ENCODE measurements around the gene DLL4. TPM values are rescaled to one million over a fixed set of nuclear protein-coding genes. Genes with fewer than 3 reads are reported as not detected.
A peak's percentile ranks its signal among the peaks of the same experiment; 100 is the strongest.

The DLL4 gene
- total and polyA plus RNA-seq, 11 donors = 4.7 to 20.8 (median 11.1) TPM

DNA sequence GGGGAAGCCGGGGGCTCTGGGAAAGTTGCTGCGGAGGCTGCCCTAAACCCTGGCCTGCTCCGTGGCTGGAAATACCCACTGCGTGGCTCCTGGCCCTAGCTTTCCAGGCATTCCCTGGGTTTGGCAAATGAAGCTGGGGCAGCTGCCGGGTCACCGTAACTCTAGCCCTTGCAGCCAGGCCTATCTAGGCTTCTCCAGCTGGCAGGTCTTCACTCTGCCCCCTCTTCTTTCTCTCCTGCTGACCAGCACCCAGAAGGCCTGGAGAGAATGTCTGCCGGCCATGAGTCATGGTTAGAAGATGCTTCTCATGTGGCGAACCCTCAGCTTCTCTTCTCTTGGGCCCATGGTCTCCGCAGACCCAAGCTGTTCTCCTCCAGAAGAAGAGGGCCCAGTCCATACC, 5.6 kb upstream of the DLL4 start:
- DNase-seq (no peak), ATAC-seq (no peak)
- no peaks in the 10 kb centered on the region for H3K9me3 ChIP-seq
- peaks cover 3 to 37% (median 14%) of the 10 kb centered on the region in 9 donors for H3K27me3 ChIP-seq
- no peak overlapping the region for H3K27ac ChIP-seq
- peaks cover 3 to 45% (median 25%) of the 10 kb centered on the region in 12 donors for H3K4me1 ChIP-seq
- no peak overlapping the region for H3K4me3 ChIP-seq
- WGBS, 4 donors = 79 to 82% (median 80%) methylated on average over 8 to 9 of the region's 9 CpGs
- no peaks in the 10 kb centered on the region for H3K36me3 ChIP-seq
- TF ChIP-seq, protein P1, sequence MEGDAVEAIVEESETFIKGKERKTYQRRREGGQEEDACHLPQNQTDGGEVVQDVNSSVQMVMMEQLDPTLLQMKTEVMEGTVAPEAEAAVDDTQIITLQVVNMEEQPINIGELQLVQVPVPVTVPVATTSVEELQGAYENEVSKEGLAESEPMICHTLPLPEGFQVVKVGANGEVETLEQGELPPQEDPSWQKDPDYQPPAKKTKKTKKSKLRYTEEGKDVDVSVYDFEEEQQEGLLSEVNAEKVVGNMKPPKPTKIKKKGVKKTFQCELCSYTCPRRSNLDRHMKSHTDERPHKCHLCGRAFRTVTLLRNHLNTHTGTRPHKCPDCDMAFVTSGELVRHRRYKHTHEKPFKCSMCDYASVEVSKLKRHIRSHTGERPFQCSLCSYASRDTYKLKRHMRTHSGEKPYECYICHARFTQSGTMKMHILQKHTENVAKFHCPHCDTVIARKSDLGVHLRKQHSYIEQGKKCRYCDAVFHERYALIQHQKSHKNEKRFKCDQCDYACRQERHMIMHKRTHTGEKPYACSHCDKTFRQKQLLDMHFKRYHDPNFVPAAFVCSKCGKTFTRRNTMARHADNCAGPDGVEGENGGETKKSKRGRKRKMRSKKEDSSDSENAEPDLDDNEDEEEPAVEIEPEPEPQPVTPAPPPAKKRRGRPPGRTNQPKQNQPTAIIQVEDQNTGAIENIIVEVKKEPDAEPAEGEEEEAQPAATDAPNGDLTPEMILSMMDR (IDR thresholded peaks at IDR 0.05) = no peak
- no peak for TF ChIP-seq POLR2A (IDR thresholded peaks at IDR 0.05)
- intact Hi-C loops (cut with DNase I) = no loop called here

DNA sequence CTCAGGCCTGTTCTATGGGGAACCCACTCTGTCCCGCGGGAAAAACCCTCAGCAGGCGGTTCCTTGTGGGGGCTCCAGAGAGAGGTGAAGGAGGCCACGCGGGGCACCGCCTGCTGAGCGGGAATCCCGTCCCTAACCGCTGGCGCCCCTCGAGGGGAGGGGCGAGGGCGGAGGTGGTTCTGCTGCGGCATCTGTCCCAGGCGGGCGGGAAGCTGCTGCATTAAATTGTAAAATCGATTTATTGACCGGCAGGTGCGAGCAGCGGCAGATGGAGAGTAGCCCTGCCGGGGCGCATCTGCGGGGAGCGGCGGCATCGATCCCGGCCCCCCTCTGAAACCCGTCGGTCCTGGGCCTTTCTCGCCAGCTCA, 3.7 kb upstream of the DLL4 start:
- intact Hi-C loops (cut with DNase I) = loop anchor here in 1 of 10 donors (5.0 kb wide), 1 partner anchor 97 kb away; no protein-coding TSS in a partner anchor
- DNase-seq (no peak), ATAC-seq (no peak)
- Histone ChIP-seq H3K9me3 (no peaks in the 10 kb centered on the region), H3K4me1 (peaks cover 3 to 53% (median 40%) of the 10 kb centered on the region in 12 donors), H3K27ac (no peak overlapping the region), H3K36me3 (no peaks in the 10 kb centered on the region), H3K27me3 (peaks cover 3 to 57% (median 23%) of the 10 kb centered on the region in 9 donors), H3K4me3 (no peak overlapping the region)
- TF ChIP-seq, protein P1 (IDR thresholded peaks at IDR 0.05) = no peak
- TF ChIP-seq POLR2A (IDR thresholded peaks at IDR 0.05) = no peak
- WGBS, 4 donors = 36 to 63% (median 57%) methylated on average over 18 to 30 of the region's 30 CpGs

DNA sequence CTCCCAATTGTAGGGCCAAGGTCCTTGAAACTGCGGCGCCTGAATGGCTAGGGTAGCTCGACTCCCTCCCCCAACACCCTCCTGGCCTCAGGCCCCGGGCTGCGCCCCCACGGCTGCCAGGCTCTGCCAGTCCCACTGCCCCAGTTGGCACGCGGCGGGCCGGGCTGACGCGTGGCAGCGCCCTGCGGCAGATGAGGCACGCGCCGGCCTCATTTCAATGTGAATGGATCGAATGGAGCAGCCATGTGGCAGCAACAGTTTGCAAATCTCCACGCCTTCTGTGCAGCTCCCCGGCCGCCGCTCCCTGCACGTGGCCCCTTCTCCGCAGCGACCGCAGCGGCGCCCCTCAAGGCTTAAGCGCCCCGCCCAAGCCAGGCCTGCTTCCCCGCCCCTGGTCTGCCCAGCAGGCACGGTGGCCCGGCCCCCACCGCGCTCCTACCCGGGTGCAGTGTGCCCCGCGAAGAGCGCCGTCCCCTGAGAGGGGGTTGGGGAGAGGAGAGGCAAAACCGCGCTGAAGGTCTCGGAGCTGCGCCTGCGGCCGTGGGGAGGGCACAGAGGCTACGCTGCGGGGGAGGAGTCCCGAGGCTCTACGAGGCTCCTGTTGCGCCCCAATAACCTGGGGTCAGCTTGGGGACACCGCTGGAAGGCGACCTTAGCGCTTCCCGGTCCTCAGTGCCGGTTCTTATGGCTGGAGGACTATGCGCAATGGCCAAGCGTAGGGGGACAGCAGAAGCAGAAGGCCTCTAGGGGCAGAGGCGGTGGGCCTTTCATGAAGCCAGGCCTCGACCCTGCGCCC, 3.1 kb upstream of the DLL4 start:
- ATAC-seq (no peak), DNase-seq (no peak)
- H3K4me1 ChIP-seq = peaks cover 3 to 59% (median 46%) of the 10 kb centered on the region in 12 donors
- peak overlapping the region in 7 of 12 donors; percentile 14 to 40 (median 27) for H3K4me3 ChIP-seq
- intact Hi-C loops (cut with DNase I) = loop anchor here in 1 of 10 donors (5.0 kb wide), 1 partner anchor 96 kb away; no protein-coding TSS in a partner anchor
- no peaks in the 10 kb centered on the region for H3K9me3 ChIP-seq
- WGBS, 4 donors = 24 to 37% (median 33%) methylated on average over 41 to 61 of the region's 61 CpGs
- TF ChIP-seq POLR2A (IDR thresholded peaks at IDR 0.05) = no peak
- TF ChIP-seq, protein P1 (IDR thresholded peaks at IDR 0.05) = no peak
- no peak overlapping the region for H3K27ac ChIP-seq
- H3K27me3 ChIP-seq = peaks cover 3 to 62% (median 23%) of the 10 kb centered on the region in 9 donors
- H3K36me3 ChIP-seq = no peaks in the 10 kb centered on the region

Data from heart left ventricle (tissue), 16 donors.